Mesenchymal stem cell (in vitro differentiated cells and primary cell): ENCODE results near the gene PBX2.

Experiments used
- DNase-seq: peaks from one replicate; pipeline ENCODE4 v3.0.0-alpha.2; 2013
- H2AFZ ChIP-seq: one replicate; pipeline ENCODE4 v1.6.1; 2013; ENCODE audit warnings: low read depth, mild to moderate bottlenecking, control low read depth, inconsistent platforms, low read length, moderate library complexity
- H2AK5ac ChIP-seq: 2 replicates; pipeline ENCODE4 v1.6.1; 2013; ENCODE audit warnings: low read length, moderate library complexity, mild to moderate bottlenecking, inconsistent platforms; ENCODE audit not compliant: severe bottlenecking
- H2BK120ac ChIP-seq: one replicate; pipeline ENCODE4 v1.6.1; 2013; ENCODE audit warnings: low read depth, mild to moderate bottlenecking, inconsistent platforms, low read length, moderate library complexity
- H2BK12ac ChIP-seq, 2 experiments: one replicate each; pipeline ENCODE4 v1.6.1; 2013; ENCODE audit warnings: inconsistent platforms in 2 of 2, low read length in 2 of 2, mild to moderate bottlenecking in 2 of 2, moderate library complexity in 2 of 2, control low read depth in 1 of 2
- H2BK15ac ChIP-seq: one replicate; pipeline ENCODE4 v1.6.1; 2013; ENCODE audit warnings: mild to moderate bottlenecking, low read depth, inconsistent platforms; ENCODE audit not compliant: poor library complexity, severe bottlenecking
- H2BK5ac ChIP-seq: 2 replicates; pipeline ENCODE4 v1.6.1; 2013; ENCODE audit warnings: low read depth, mild to moderate bottlenecking, low read length, control low read depth, inconsistent platforms; ENCODE audit not compliant: poor library complexity, severe bottlenecking
- H3K14ac ChIP-seq, 2 experiments: one replicate each; pipeline ENCODE4 v1.6.1; 2013; ENCODE audit warnings: inconsistent platforms in 2 of 2, low read length in 2 of 2, control low read depth in 1 of 2, mild to moderate bottlenecking in 1 of 2, moderate library complexity in 1 of 2
- H3K18ac ChIP-seq, 2 experiments: one replicate each; pipeline ENCODE4 v1.6.1; 2013; ENCODE audit warnings: inconsistent platforms in 2 of 2, low read length in 2 of 2, control low read depth in 1 of 2, low read depth in 1 of 2, mild to moderate bottlenecking in 1 of 2
- H3K23ac ChIP-seq, 2 experiments: one replicate each; pipeline ENCODE4 v1.6.1; 2013; ENCODE audit warnings: inconsistent platforms in 2 of 2, low read length in 2 of 2, mild to moderate bottlenecking in 2 of 2, moderate library complexity in 2 of 2, control low read depth in 1 of 2
- H3K27ac ChIP-seq: 2 replicates; pipeline ENCODE4 v1.5.1; 2013; ENCODE audit warnings: mild to moderate bottlenecking, moderate library complexity, low read length, control low read depth, inconsistent platforms; ENCODE audit not compliant: poor library complexity, severe bottlenecking
- H3K27me3 ChIP-seq, 2 experiments: 2 replicates each; pipeline versions ENCODE4 v1.6.1 to v1.7.0; 2013; ENCODE audit warnings: low read length in 2 of 2, mild to moderate bottlenecking in 2 of 2, moderate library complexity in 2 of 2, control low read depth in 1 of 2, inconsistent platforms in 1 of 2; ENCODE audit not compliant: control insufficient read depth in 1 of 2, insufficient read depth in 1 of 2
- H3K36me3 ChIP-seq, 2 experiments: 2 replicates each; pipeline versions ENCODE4 v1.6.1 to v1.7.0; 2013; ENCODE audit warnings: low read length in 2 of 2, control low read depth in 1 of 2, inconsistent platforms in 1 of 2, low read depth in 1 of 2, mild to moderate bottlenecking in 1 of 2; ENCODE audit not compliant: insufficient read depth in 2 of 2, control insufficient read depth in 1 of 2
- H3K4ac ChIP-seq, 2 experiments: one replicate each; pipeline ENCODE4 v1.6.1; 2013; ENCODE audit warnings: inconsistent platforms in 2 of 2, low read length in 2 of 2, mild to moderate bottlenecking in 2 of 2, moderate library complexity in 2 of 2, control low read depth in 1 of 2, low read depth in 1 of 2
- H3K4me1 ChIP-seq: 2 replicates; pipeline ENCODE4 v1.6.1; 2013; ENCODE audit warnings: low read depth, low read length, control low read depth; ENCODE audit not compliant: control insufficient read depth, insufficient read depth
- H3K4me2 ChIP-seq: 2 replicates; pipeline ENCODE4 v1.6.1; 2013; ENCODE audit warnings: low read length, mild to moderate bottlenecking, inconsistent platforms; ENCODE audit not compliant: poor library complexity, severe bottlenecking
- H3K4me3 ChIP-seq, 2 experiments: 2 replicates each; pipeline versions ENCODE4 v1.5.1 to v1.7.0; 2013; ENCODE audit warnings: low read length in 2 of 2, mild to moderate bottlenecking in 2 of 2, control low read depth in 1 of 2, low read depth in 1 of 2; ENCODE audit not compliant: insufficient read depth in 1 of 2
- H3K79me1 ChIP-seq: replicated peaks from 2 replicates; pipeline ENCODE4 v1.6.1; 2013; ENCODE audit warnings: mild to moderate bottlenecking, control low read depth, low read length, inconsistent platforms; ENCODE audit not compliant: poor library complexity, severe bottlenecking
- H3K9ac ChIP-seq: 2 replicates; pipeline ENCODE4 v1.7.0; 2013; ENCODE audit warnings: mild to moderate bottlenecking, low read length, moderate library complexity
- H3K9me3 ChIP-seq: 2 replicates; pipeline ENCODE4 v1.7.0; 2013; ENCODE audit warnings: mild to moderate bottlenecking, low read length; ENCODE audit not compliant: control insufficient read depth
- H4K8ac ChIP-seq: one replicate; pipeline ENCODE4 v1.6.1; 2013; ENCODE audit warnings: inconsistent platforms, mild to moderate bottlenecking, low read length, moderate library complexity
- H4K91ac ChIP-seq: one replicate; pipeline ENCODE4 v1.6.1; 2013; ENCODE audit warnings: mild to moderate bottlenecking, low read length, inconsistent platforms
- WGBS: methylation state at CpG from one replicate; pipeline ENCODE4 v1.1.7; 2013; ENCODE audit warnings: mixed read lengths; 5-methylcytosine and 5-hydroxymethylcytosine counted together

Gene PBX2

GRCh38 chr6:32163559-32164258, 26.3 kb downstream of the PBX2 start:
- no peak overlapping the region for H2AFZ ChIP-seq
- no peak overlapping the region for H3K4ac ChIP-seq
- no peak overlapping the region for H4K91ac ChIP-seq
- no peak overlapping the region for H2AK5ac ChIP-seq
- no peak overlapping the region for H2BK12ac ChIP-seq
- peaks cover 4% of the 10 kb centered on the region for H3K4me1 ChIP-seq
- H3K4me3 ChIP-seq: no peak overlapping the region
- H3K27me3 ChIP-seq: no peaks in the 10 kb centered on the region
- no peak overlapping the region for H3K23ac ChIP-seq
- peaks cover 53 to 55% of the 10 kb centered on the region in 2 experiments for H3K36me3 ChIP-seq
- WGBS: 100% methylated on average over 6 of the region's 7 CpGs
- no peak overlapping the region for H3K4me2 ChIP-seq
- H3K9me3 ChIP-seq: no peaks in the 10 kb centered on the region
- H3K27ac ChIP-seq: no peak overlapping the region
- H2BK120ac ChIP-seq: no peak overlapping the region
- peaks cover 12% of the 10 kb centered on the region for H3K79me1 ChIP-seq
- no peak for DNase-seq
- H2BK15ac ChIP-seq: no peak overlapping the region
- H4K8ac ChIP-seq: no peak overlapping the region
- H3K9ac ChIP-seq: no peak overlapping the region
- no peak overlapping the region for H2BK5ac ChIP-seq
- no peak overlapping the region for H3K18ac ChIP-seq
- H3K14ac ChIP-seq: no peak overlapping the region

- H3K4me1 ChIP-seq: peaks cover 16% of the 10 kb centered on the region
- H3K18ac ChIP-seq: no peak overlapping the region
- no peak overlapping the region for H3K23ac ChIP-seq
- H2BK120ac ChIP-seq: no peak overlapping the region
- H2BK15ac ChIP-seq: no peak overlapping the region
- no peak overlapping the region for H3K27ac ChIP-seq
- no peak overlapping the region for H3K14ac ChIP-seq
- no peak for DNase-seq
- peaks cover 30 to 42% of the 10 kb centered on the region in 2 experiments for H3K36me3 ChIP-seq
- H2BK5ac ChIP-seq: no peak overlapping the region
- H3K27me3 ChIP-seq: no peaks in the 10 kb centered on the region
- H3K4me2 ChIP-seq: no peak overlapping the region
- H4K8ac ChIP-seq: no peak overlapping the region
- H3K9me3 ChIP-seq: no peaks in the 10 kb centered on the region
- no peak overlapping the region for H3K4ac ChIP-seq
- H3K4me3 ChIP-seq: no peak overlapping the region
- no peak overlapping the region for H2BK12ac ChIP-seq
- peaks cover 18% of the 10 kb centered on the region for H3K79me1 ChIP-seq
- H3K9ac ChIP-seq: no peak overlapping the region
- H2AK5ac ChIP-seq: no peak overlapping the region
- H4K91ac ChIP-seq: no peak overlapping the region
- no peak overlapping the region for H2AFZ ChIP-seq
Observed at GRCh38 chr6:32158052-32158451, 31.9 kb downstream of the PBX2 start.

GRCh38 chr6:32156891-32157290, 33.1 kb downstream of the PBX2 start:
- H3K14ac ChIP-seq: no peak overlapping the region
- no peak overlapping the region for H4K91ac ChIP-seq
- no peak overlapping the region for H2AFZ ChIP-seq
- H3K79me1 ChIP-seq: peaks cover 14% of the 10 kb centered on the region
- no peak overlapping the region for H2BK15ac ChIP-seq
- no peak overlapping the region for H3K4me2 ChIP-seq
- no peak overlapping the region for H3K27ac ChIP-seq
- no peaks in the 10 kb centered on the region for H3K27me3 ChIP-seq
- no peak overlapping the region for H3K9ac ChIP-seq
- H4K8ac ChIP-seq: no peak overlapping the region
- no peak overlapping the region for H2BK5ac ChIP-seq
- no peak overlapping the region for H3K4ac ChIP-seq
- peaks cover 23% of the 10 kb centered on the region for H3K4me1 ChIP-seq
- no peaks in the 10 kb centered on the region for H3K9me3 ChIP-seq
- H3K4me3 ChIP-seq: no peak overlapping the region
- peaks cover 19 to 34% of the 10 kb centered on the region in 2 experiments for H3K36me3 ChIP-seq
- WGBS: over 99% methylated on average over 8 of the region's 9 CpGs
- no peak for DNase-seq
- no peak overlapping the region for H2BK120ac ChIP-seq
- no peak overlapping the region for H3K18ac ChIP-seq
- H2BK12ac ChIP-seq: no peak overlapping the region
- H3K23ac ChIP-seq: no peak overlapping the region
- no peak overlapping the region for H2AK5ac ChIP-seq

- 23% methylated on average over 34 of the region's 34 CpGs for WGBS
Observed at GRCh38 chr6:32154514-32155161, 35.4 kb downstream of the PBX2 start.

More at GRCh38 chr6:32154514-32155161, 35.4 kb downstream of the PBX2 start:
- Histone ChIP-seq H2BK15ac (no peak overlapping the region), H3K27me3 (peaks cover 5 to 18% of the 10 kb centered on the region in 2 experiments), H3K9me3 (no peaks in the 10 kb centered on the region), H3K23ac (peak overlapping the region in 1 of 2 experiments; percentile 96), H2BK120ac (no peak overlapping the region), H3K79me1 (peaks cover 16% of the 10 kb centered on the region), H3K4me2 (peak overlapping the region; percentile 88), H2AK5ac (no peak overlapping the region), H3K4me3 (peak overlapping the region; percentile 79 to 98), H3K36me3 (peaks cover 19 to 34% of the 10 kb centered on the region in 2 experiments), H2AFZ (peak overlapping the region; percentile 93), H3K27ac (peak overlapping the region; percentile 86), H3K18ac (peak overlapping the region; percentile 24 to 92), H3K14ac (peak overlapping the region in 1 of 2 experiments; percentile 95), H3K9ac (peak overlapping the region; percentile 97), H2BK5ac (no peak overlapping the region), H4K8ac (peak overlapping the region; percentile 76), H4K91ac (peak overlapping the region; percentile 11), H3K4ac (peak overlapping the region; percentile 30 to 52), H2BK12ac (peak overlapping the region in 1 of 2 experiments; percentile 86), H3K4me1 (peaks cover 31% of the 10 kb centered on the region)
- DNase-seq: peak; percentile 84
